GM12864 (cell line): ENCODE results near the gene HBQ1.

ENCODE experiments used
- DNase-seq: peaks from one replicate; pipeline ENCODE4 v3.0.0-alpha.2; 2011; ENCODE audit warnings: low read depth
- H3K4me3 ChIP-seq: 2 replicates; pipeline ENCODE4 v1.5.1; 2011; ENCODE audit warnings: mild to moderate bottlenecking, low read depth, low read length, control low read depth
- TF ChIP-seq, protein P1 (sequence below): IDR thresholded peaks from 2 replicates; pipeline ENCODE4 v1.5.1; 2011; ENCODE audit warnings: low read depth, mild to moderate bottlenecking, moderate library complexity, low read length, control low read depth, inconsistent platforms; ENCODE audit errors: missing control alignments

The HBQ1 gene

DNA sequence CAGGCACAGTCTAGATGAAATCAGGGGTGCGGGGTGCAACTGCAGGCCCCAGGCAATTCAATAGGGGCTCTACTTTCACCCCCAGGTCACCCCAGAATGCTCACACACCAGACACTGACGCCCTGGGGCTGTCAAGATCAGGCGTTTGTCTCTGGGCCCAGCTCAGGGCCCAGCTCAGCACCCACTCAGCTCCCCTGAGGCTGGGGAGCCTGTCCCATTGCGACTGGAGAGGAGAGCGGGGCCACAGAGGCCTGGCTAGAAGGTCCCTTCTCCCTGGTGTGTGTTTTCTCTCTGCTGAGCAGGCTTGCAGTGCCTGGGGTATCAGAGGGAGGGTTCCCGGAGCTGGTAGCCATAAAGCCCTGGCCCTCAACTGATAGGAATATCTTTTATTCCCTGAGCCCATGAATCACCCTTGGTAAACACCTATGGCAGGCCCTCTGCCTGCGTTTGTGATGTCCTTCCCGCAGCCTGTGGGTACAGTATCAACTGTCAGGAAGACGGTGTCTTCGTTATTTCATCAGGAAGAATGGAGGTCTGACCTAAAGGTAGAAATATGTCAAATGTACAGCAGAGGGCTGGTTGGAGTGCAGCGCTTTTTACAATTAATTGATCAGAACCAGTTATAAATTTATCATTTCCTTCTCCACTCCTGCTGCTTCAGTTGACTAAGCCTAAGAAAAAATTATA is 2.1 kb upstream of the HBQ1 start:
- TF ChIP-seq, protein P1, sequence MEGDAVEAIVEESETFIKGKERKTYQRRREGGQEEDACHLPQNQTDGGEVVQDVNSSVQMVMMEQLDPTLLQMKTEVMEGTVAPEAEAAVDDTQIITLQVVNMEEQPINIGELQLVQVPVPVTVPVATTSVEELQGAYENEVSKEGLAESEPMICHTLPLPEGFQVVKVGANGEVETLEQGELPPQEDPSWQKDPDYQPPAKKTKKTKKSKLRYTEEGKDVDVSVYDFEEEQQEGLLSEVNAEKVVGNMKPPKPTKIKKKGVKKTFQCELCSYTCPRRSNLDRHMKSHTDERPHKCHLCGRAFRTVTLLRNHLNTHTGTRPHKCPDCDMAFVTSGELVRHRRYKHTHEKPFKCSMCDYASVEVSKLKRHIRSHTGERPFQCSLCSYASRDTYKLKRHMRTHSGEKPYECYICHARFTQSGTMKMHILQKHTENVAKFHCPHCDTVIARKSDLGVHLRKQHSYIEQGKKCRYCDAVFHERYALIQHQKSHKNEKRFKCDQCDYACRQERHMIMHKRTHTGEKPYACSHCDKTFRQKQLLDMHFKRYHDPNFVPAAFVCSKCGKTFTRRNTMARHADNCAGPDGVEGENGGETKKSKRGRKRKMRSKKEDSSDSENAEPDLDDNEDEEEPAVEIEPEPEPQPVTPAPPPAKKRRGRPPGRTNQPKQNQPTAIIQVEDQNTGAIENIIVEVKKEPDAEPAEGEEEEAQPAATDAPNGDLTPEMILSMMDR, result no peak
- no peak for DNase-seq

GRCh38 chr16:178668-179015 is 1.6 kb upstream of the HBQ1 start:
- TF ChIP-seq, protein P1, result no peak
- DNase-seq, result no peak
- H3K4me3 ChIP-seq, result no peak overlapping the region

More for the DNA sequence above, 2.1 kb upstream of the HBQ1 start:
- H3K4me3 ChIP-seq, result no peak overlapping the region

GRCh38 chr16:179211-180092 is 807 bp upstream of the HBQ1 start:
- TF ChIP-seq, protein P1, result no peak
- no peak for DNase-seq
- H3K4me3 ChIP-seq, result no peak overlapping the region

DNA sequence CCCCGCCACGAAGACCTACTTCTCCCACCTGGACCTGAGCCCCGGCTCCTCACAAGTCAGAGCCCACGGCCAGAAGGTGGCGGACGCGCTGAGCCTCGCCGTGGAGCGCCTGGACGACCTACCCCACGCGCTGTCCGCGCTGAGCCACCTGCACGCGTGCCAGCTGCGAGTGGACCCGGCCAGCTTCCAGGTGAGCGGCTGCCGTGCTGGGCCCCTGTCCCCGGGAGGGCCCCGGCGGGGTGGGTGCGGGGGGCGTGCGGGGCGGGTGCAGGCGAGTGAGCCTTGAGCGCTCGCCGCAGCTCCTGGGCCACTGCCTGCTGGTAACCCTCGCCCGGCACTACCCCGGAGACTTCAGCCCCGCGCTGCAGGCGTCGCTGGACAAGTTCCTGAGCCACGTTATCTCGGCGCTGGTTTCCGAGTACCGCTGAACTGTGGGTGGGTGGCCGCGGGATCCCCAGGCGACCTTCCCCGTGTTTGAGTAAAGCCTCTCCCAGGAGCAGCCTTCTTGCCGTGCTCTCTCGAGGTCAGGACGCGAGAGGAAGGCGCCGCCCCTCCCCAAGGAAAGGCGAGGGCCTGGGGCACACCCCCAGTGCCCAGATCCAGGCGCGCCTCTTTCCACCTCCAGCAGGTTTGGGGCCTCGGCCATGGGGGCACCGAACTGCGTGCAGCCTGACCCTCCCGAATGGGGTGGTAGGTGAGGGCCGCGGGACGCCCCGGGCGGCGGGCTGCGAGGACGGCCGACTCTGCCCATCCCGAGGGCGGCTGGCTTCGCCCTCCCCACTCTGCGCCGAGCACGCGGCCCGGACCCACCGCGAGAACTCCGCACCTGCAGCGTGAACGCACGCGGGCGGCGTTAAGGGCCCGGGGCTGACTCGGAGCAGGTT is 664 bp downstream of the HBQ1 start:
- peak overlapping the region; percentile 15; the same call in 1 of the 2 replicates for H3K4me3 ChIP-seq
- TF ChIP-seq, protein P1, result no peak
- DNase-seq, result no peak

DNA sequence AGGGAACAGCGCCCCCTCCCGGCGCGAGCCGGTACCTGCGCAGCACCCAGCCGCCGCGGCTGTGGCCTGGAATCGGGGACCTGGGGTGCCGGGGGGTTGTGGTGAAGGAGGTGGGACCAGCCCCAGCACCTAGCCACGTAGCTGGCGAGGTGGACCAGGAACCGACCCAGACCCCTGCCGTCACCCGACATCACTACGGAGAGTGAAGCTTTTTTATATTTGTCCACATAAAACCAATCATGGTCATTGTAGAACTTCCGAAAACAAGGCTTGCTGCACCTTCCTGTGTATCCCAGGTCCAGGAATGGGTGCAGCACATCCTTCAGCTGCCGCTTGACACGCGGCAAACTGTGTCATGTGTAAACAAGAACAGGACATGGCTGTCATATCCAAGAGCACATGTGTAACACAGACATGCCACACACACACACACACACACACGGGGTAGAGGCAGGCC is 1.3 kb downstream of the HBQ1 start:
- no peak for DNase-seq
- TF ChIP-seq, protein P1, result peak; percentile 91
- no peak overlapping the region for H3K4me3 ChIP-seq

DNA sequence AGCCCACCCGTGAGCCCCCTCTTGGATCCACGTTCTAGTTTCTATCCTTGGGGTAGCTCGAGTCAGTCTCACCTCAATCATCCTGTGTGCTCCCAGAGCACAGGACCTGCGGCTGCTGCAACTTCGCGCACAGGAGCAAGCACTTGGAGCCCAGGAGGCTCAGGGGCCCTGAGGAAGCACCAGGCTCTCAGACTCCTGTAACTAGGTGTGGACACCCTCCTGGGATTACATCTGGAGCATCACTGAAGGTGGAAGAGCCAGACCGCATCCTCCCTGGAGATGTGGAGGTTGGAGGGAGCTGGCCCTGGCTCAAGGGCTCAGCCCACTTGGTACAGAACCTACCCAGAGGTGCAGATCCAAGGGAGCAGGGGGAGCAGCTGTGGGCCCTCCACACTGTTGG is 2.7 kb downstream of the HBQ1 start:
- no peak overlapping the region for H3K4me3 ChIP-seq
- TF ChIP-seq, protein P1, result no peak
- no peak for DNase-seq
